Measurements from ENCODE around the gene KIAA1755.

DNA sequence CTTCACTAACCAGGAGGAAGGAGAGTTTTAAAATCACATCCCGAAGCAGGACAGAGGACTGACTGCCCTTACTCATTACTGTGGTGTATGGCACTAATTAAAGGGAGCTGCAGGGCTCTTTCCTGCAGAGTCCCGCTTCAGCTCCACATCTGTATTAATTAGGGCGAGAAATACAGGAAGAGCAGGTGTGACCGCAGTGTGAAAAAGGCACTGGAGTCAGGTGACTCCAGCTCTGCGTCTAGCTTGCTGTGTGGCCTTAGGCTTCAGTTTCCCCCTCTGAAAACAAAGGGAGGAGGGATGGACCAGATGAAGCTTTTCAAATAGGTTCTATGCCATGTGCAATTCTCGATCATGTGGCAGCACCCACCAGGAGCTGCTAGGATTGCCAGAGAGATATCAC, 34.0 kb downstream of the KIAA1755 start:
- TF ChIP-seq, protein P1, sequence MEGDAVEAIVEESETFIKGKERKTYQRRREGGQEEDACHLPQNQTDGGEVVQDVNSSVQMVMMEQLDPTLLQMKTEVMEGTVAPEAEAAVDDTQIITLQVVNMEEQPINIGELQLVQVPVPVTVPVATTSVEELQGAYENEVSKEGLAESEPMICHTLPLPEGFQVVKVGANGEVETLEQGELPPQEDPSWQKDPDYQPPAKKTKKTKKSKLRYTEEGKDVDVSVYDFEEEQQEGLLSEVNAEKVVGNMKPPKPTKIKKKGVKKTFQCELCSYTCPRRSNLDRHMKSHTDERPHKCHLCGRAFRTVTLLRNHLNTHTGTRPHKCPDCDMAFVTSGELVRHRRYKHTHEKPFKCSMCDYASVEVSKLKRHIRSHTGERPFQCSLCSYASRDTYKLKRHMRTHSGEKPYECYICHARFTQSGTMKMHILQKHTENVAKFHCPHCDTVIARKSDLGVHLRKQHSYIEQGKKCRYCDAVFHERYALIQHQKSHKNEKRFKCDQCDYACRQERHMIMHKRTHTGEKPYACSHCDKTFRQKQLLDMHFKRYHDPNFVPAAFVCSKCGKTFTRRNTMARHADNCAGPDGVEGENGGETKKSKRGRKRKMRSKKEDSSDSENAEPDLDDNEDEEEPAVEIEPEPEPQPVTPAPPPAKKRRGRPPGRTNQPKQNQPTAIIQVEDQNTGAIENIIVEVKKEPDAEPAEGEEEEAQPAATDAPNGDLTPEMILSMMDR (conservative IDR thresholded peaks at IDR 0.05) = no peak
- no peak for TF ChIP-seq EZH2 (IDR thresholded peaks at IDR 0.05; ENCODE audit: low read depth)

Data from PC-9 (cell line).